ENCODE measurements around the gene DCUN1D1.

DNA sequence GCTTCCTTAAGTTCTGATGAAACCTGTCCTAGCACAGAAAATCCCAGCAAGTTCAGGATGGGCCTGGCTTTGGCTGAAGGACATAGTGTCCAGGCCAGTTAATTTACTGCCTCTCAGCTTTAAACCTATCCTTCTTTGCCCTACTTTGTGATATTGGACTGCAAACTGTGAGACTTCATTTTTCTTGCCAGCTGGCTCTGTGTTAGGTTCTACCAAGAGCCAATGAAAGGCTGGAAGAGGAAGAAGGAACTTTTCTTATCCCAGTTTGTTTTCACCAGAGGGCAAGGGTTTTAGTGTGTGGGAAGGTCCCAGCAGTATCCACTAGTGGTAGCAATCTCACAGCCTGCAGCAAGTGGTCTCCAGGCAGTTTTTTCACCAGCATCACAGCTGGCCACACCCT, 18.2 kb downstream of the DCUN1D1 start:
- TF ChIP-seq FOXM1 (IDR thresholded peaks at IDR 0.05; ENCODE audit: borderline replicate concordance) = no peak
- no peak for TF ChIP-seq SP1 (IDR thresholded peaks at IDR 0.05)
- TF ChIP-seq ELF4 (IDR thresholded peaks at IDR 0.05) = no peak
- no peak for TF ChIP-seq BHLHE40 (IDR thresholded peaks at IDR 0.05; ENCODE audit: borderline replicate concordance)
- TF ChIP-seq TARDBP (IDR thresholded peaks at IDR 0.05) = no peak
- no peak for TF ChIP-seq SUZ12 (IDR thresholded peaks at IDR 0.05)
- TF ChIP-seq ARNT (IDR thresholded peaks at IDR 0.05) = no peak
- no peak for TF ChIP-seq HDGF (IDR thresholded peaks at IDR 0.05; ENCODE audit: borderline replicate concordance)
- TF ChIP-seq LEF1 (IDR thresholded peaks at IDR 0.05; ENCODE audit: borderline replicate concordance) = no peak
